Stimulated activated naive CD8-positive, alpha-beta T cell treated with anti-CD3 and anti-CD28 coated beads, Interleukin-15, amount 100 ng/mL, for 72 hours (primary cell): ENCODE data around the gene PRSS27.
A peak's percentile ranks its signal among the peaks of the same experiment; 100 is the strongest.
"Not testable (repeated sequence)": the region's sequence is repeated elsewhere in the genome, so short reads cannot be mapped to it uniquely, and the experiment has no call there.

Experiments
- ATAC-seq: fragments of 150-1000 bp; cut with Tn5 transposase; 2 replicates; pipeline ENCODE4 v1.10.0; 2021; ENCODE audit warnings: mild to moderate bottlenecking, moderate library complexity
- DNase-seq, 2 donors: peaks; one replicate each; pipeline ENCODE4 v3.0.0; 2021 to 2022
- H3K27ac Mint-ChIP-seq, 2 donors: one replicate each; pipeline ENCODE4 v1.8.0; 2022; ENCODE audit warnings: mild to moderate bottlenecking in 2 of 2, mixed read lengths in 2 of 2, moderate library complexity in 2 of 2
- H3K27me3 Mint-ChIP-seq: one replicate; pipeline ENCODE4 v1.8.0; 2022; ENCODE audit warnings: mixed read lengths
- H3K4me1 Mint-ChIP-seq: one replicate; pipeline ENCODE4 v1.8.0; 2022; ENCODE audit warnings: mild to moderate bottlenecking, mixed read lengths
- H3K4me3 Mint-ChIP-seq, 2 donors: one replicate each; pipeline ENCODE4 v1.8.0; 2022; ENCODE audit warnings: mild to moderate bottlenecking in 2 of 2, mixed read lengths in 2 of 2, moderate library complexity in 1 of 2
- H3K9me3 Mint-ChIP-seq, 2 donors: one replicate each; pipeline ENCODE4 v1.8.0; 2022; ENCODE audit warnings: mixed read lengths in 2 of 2

Gene PRSS27

DNA sequence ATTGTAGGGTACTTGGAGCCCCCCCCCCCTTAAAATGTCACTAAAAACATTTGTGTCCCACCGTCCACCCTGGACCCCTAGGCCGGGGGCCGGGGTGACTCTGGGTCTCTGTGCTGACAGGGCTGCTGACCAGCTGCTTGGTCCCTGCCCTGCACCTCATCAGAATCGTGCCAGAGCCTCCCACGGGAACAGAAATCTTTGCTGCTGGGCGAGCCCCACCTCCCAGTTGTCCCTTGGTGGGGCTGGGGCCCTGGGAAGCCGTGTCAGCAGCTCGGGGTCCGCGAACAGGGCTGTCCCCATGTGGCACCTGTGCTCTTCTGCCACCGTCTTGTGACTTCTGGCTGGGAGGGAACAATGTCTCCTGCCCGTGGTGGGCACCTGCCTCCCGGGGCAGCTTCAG lies 19.2 kb downstream of the PRSS27 start:
- no peak for DNase-seq
- H3K27me3 Mint-ChIP-seq: no peaks in the 10 kb centered on the region
- H3K4me1 Mint-ChIP-seq: no peaks in the 10 kb centered on the region
- H3K4me3 Mint-ChIP-seq: no peak overlapping the region
- no peaks in the 10 kb centered on the region for H3K9me3 Mint-ChIP-seq
- ATAC-seq: no peak
- H3K27ac Mint-ChIP-seq: no peak overlapping the region

DNA sequence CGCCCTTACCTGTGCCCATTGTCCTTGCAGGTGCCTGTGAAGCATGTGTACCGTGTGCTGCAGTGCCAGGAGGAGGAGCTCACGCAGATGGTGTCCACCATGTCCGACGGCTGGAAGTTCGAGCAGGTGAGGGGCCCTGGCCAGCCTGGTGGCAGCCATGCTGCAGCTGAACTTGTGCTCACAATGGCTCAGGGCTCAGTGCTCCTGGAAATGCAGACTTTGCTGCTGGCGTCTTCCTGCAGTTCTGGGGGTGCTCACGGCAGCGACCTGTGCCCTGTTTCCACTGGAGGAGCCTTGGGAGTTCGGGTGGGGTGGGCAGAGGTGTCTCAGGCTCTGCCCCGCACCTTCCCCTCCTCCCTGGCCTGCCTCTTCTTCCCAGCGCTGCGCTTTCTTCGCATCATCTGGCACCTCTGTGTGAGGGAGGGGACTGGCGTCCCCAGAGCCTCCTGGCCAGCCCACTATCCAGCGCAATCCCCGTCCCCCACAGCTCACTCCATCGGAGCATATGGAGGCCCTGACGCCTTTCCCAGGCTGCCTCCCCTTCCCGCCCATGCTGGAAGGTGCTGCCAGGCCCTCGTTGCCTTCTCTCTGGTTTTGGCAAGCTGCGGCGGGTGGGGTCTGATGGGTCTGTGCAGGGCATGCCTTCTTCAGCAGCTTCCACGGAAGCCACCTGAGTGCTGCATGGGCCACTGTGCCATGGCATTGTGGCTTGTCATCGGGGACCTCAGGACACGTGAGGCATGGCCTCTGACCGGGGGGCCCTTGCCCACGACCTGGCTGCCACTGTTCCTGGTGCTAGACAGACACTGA lies 20.0 kb downstream of the PRSS27 start:
- Mint-ChIP-seq H3K9me3 (no peaks in the 10 kb centered on the region), H3K4me1 (no peaks in the 10 kb centered on the region), H3K27me3 (no peaks in the 10 kb centered on the region), H3K27ac (no peak overlapping the region), H3K4me3 (no peak overlapping the region)
- no peak for ATAC-seq
- DNase-seq: no peak

DNA sequence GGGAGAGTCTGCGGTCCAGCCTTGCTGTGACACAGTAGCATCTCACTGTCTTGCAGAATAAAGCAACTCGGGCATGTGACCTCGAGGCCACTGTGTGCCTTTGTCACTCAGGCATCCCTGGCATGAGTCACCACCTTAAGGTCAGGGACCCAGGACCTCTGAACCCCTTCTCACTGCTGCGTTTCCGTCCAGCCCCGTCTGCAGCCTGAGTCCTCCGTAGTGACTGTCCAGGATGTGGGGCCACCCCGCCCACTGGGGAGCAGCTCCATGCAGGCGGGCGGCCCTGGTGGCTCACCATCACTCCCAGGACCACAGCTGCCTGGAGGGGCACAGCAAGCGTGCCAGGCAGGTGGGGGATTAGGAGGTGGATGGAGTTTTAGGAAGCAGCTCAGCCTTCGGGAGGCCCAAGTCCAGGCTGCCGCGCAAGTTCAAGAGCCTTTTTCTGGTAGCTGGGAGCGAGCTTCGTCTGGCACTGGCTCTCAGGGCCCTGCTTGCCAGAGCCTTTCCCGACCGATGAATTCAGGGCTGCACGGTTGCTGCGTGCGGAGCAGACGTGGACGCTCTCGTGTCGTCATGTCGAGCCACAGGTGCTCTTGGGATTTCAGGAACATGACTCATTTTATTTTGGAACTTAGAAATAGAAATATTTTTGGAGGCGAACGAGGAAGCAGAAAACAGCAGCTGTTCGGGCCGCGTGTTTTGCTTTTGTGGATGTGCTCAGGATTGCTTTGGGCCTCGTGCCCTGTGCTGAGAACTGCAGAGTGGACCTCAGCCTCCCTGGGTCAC lies 20.9 kb downstream of the PRSS27 start:
- H3K4me1 Mint-ChIP-seq: no peaks in the 10 kb centered on the region
- no peaks in the 10 kb centered on the region for H3K9me3 Mint-ChIP-seq
- no peak overlapping the region for H3K27ac Mint-ChIP-seq
- H3K27me3 Mint-ChIP-seq: no peaks in the 10 kb centered on the region
- no peak for ATAC-seq
- H3K4me3 Mint-ChIP-seq: no peak overlapping the region
- no peak for DNase-seq

DNA sequence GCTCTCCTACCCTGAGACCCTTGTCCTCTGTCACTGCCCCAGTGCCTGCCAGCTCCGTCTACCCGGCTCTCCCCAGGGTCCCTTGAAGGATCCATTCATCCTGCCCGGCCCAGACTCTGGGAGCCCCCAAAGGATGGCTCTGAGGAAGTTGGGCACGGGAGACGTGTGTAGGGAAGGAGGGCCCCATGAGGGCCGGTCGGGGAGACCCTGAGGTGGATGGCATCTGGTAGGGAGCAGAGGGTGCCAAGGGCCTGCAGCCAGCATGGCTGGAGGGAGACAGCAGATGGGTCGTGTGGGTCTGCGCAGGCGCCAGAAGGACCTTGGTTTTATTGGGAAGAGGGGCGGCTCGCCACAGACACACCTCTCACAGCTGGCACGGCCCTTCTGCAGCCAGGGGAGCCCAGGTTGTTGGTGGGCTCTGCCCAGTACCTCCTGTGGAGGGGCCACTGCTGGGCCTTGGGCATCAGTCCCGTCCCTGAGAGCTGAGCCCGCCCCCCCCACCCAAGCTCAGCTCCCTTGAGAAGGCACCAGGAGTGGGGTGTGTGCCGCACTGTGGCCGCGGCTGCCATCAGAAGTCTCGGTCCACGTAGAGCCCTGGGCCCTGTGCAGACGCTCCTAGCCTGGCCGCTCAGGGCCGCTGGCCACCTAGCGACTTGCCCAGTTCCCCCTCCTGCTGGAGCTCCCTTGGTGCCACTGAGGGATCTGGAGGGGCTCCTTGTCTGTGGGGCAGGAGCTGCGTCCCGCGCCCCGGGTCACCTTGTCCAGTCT lies 21.7 kb downstream of the PRSS27 start:
- ATAC-seq (no peak), DNase-seq (no peak)
- H3K4me3 Mint-ChIP-seq: no peak overlapping the region
- no peak overlapping the region for H3K27ac Mint-ChIP-seq
- H3K27me3 Mint-ChIP-seq: no peaks in the 10 kb centered on the region
- no peaks in the 10 kb centered on the region for H3K9me3 Mint-ChIP-seq
- peaks cover 4% of the 10 kb centered on the region for H3K4me1 Mint-ChIP-seq

DNA sequence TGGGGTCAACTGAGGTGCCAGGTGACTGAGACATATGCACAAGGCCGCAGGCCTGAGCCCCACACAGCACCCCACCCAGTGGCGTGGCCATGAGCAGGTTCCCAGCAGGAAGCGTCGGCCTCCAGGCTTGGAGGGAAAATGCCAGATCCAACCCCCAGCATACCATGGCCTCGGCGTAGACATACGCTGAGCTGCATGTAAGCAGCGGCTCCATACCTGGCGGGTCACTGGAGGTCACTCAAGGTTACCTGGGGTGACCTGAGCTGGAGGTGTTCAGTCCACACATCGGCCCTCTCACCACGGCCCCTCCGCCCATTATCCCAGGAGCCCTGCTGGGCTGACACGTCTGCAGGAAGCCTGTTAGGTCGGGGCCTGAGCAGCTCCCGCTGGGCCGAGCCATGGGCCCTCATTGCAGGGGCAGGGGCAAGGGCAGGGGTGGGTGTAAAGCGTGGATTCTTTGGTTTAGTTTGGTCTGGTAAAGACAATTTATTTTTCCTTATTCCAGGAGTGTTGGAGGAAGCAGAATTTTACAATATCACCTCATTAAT lies 22.5 kb downstream of the PRSS27 start:
- Mint-ChIP-seq H3K27ac (no peak overlapping the region), H3K4me1 (peaks cover 4% of the 10 kb centered on the region), H3K27me3 (no peaks in the 10 kb centered on the region), H3K9me3 (no peaks in the 10 kb centered on the region), H3K4me3 (no peak overlapping the region)
- ATAC-seq: no peak
- no peak for DNase-seq

DNA sequence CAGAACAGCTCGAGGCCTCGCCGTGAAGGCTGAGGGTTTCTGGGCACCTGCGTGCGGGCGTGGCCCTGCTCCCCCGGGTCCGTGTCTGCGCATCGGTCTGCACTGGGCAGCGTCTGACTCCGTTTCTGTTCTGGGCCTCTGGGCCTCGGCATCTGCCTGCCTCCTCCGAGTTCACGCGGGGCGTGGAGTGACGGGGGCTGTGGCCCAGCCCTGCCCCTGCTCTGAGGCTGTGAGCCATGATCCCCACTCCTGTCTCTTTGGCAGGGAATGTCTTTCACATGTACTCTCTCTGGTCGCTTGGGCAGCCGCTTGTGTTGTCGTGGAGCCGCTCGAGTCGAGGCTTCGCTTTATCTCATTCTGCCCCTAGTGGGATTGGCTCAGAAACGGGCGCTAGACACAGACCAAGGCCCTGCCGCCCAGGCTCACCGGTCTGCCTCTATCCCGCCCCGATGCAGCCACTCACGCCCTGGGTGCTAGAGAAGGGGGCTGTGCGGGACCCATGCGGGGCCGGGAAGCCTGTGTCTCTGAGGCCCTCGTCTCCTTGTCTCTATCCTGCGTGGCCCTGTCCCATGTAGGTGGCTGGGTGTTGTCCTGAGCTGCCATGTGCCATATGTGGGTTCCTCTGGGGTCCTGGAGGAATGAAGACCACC lies 23.3 kb downstream of the PRSS27 start:
- not testable (repeated sequence) for H3K4me3 Mint-ChIP-seq, ATAC-seq, H3K4me1 Mint-ChIP-seq, H3K9me3 Mint-ChIP-seq, H3K27me3 Mint-ChIP-seq, DNase-seq, H3K27ac Mint-ChIP-seq

DNA sequence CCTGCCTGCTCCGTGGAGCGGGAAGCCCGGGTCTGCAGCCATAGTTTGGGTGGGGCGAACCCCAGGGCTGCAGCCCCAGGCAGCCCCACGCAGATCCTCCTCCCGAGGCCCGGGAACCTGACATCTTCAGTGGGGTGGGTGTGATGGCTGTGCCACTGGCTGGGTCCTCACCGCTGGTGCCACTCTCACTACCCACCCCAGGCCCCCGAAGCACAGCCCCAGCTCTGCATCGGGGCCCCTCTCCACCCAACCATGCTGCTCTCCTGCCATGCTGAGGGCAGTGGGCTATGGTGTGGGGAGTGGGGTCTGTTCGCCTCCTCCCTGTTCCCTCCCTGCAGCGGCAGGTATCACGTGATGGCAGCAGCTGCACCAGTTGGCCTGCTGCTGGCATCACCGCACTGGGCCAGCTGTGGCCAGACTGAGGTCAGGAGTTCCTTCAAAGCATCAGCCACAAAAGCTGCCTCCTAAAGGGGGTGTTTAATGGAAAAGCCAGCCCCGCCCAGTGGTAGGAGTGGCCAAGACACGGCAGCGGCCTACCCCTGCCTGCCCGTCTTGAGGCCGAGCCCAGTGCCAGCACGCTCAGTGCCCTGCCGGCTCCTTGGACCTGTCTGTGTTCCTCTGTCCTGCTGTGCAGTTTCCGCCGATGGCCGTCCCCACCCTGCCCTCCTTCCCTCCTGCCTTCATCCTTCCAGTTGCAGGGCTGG lies 26.9 kb downstream of the PRSS27 start:
- Mint-ChIP-seq H3K4me1 (peaks cover 20% of the 10 kb centered on the region), H3K27ac (peak overlapping the region in 1 of 2 donors; percentile 54), H3K4me3 (no peak overlapping the region), H3K27me3 (no peaks in the 10 kb centered on the region), H3K9me3 (no peaks in the 10 kb centered on the region)
- DNase-seq: no peak
- ATAC-seq: no peak

DNA sequence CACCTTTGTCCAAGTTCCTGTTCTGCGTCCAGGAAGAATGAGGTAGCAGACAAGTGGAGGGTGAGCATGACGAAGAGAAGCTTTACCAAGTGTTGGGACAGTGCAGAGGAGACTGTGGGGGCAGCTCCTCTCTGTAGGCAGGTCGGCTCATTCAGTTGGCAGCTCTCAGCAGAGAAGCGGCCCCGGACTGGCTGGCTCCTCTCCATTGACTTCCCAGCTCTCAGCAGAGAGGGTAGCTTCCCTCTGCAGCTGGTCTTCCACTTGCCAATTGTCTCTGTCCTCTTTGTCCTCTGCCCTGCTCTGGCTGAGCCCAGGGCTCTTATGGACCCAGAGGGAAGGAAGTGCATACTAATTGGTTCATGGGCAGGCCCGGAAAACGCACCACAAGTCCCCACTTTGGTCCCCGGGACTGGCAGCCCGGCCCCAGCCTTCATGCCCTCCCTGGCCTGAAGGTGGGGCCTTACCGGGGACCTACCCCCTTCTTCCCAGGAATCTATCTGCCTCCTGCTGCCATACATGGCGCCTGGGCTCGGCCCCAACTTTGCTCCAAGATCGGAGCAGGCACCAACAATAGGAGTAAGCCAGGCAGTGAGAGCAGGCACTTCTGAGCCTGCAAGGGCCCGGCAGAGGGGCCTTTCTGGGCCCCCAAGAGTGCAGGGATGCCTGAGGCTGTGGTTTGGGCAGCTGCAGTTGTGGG lies 27.6 kb downstream of the PRSS27 start:
- DNase-seq (no peak), ATAC-seq (no peak)
- H3K9me3 Mint-ChIP-seq: no peaks in the 10 kb centered on the region
- no peak overlapping the region for H3K4me3 Mint-ChIP-seq
- H3K27ac Mint-ChIP-seq: peak overlapping the region in 1 of 2 donors; percentile 80
- H3K27me3 Mint-ChIP-seq: no peaks in the 10 kb centered on the region
- H3K4me1 Mint-ChIP-seq: peaks cover 27% of the 10 kb centered on the region

DNA sequence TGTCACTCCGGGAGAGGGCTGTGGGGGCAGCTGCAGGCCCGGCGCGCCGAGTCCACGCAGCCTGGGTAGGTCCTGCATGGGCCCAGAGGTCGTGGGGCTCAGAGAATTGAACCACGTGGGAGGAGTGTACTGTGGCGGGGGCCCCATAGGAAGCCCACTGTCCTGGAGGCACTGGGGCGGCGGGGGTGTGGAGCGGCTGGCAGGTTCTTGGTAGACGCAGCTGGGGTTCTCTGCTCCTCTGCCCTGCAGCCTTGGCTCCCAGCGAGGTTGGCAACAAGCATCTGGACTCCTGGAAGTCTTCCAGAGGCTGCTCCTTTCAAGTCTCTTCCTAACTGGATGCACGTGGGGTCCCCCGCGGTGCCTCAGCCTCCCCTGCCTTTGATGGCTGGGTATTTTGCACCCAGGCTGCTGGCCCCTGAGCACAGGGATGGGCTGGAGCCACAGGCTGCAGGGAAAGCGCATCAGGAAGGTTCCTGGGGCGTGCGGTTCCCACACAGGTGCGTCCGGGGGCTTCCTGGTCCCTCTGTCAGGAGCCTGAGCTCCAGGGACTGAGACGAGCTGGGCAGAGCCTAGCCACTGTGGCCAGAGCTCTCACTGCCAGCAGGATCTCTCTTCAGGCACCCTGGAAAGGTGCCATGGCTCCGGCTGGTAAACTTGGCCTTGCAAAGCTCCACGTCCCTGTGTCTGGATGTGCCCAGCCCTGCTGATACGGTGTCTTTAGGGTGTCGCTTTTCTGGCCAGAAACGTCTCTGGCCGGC lies 28.4 kb downstream of the PRSS27 start:
- Mint-ChIP-seq H3K9me3 (no peaks in the 10 kb centered on the region), H3K4me1 (peaks cover 34% of the 10 kb centered on the region), H3K4me3 (no peak overlapping the region), H3K27ac (no peak overlapping the region), H3K27me3 (no peaks in the 10 kb centered on the region)
- no peak for DNase-seq
- ATAC-seq: no peak

DNA sequence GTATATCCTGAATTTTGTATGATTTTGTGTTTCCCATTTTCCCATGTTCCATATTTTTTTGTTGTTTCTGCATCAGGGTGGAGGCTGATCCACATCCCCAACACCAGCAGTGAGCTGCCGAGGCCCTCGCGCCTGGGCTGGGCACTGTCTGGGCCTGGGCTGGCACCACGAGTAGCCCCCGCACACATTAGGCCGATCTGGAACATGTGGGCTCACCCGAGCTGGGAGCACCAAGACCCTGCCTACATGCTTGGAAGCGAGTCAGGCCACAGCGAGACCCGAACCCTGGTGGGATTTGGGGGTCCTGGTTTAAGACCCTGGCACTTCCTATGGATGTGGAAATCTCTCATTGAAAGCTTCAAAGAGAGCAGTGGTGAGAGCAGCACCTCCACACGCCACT lies 29.2 kb downstream of the PRSS27 start:
- DNase-seq: no peak
- no peak for ATAC-seq
- Mint-ChIP-seq H3K4me1 (peaks cover 37% of the 10 kb centered on the region), H3K27ac (no peak overlapping the region), H3K9me3 (no peaks in the 10 kb centered on the region), H3K27me3 (no peaks in the 10 kb centered on the region), H3K4me3 (no peak overlapping the region)

DNA sequence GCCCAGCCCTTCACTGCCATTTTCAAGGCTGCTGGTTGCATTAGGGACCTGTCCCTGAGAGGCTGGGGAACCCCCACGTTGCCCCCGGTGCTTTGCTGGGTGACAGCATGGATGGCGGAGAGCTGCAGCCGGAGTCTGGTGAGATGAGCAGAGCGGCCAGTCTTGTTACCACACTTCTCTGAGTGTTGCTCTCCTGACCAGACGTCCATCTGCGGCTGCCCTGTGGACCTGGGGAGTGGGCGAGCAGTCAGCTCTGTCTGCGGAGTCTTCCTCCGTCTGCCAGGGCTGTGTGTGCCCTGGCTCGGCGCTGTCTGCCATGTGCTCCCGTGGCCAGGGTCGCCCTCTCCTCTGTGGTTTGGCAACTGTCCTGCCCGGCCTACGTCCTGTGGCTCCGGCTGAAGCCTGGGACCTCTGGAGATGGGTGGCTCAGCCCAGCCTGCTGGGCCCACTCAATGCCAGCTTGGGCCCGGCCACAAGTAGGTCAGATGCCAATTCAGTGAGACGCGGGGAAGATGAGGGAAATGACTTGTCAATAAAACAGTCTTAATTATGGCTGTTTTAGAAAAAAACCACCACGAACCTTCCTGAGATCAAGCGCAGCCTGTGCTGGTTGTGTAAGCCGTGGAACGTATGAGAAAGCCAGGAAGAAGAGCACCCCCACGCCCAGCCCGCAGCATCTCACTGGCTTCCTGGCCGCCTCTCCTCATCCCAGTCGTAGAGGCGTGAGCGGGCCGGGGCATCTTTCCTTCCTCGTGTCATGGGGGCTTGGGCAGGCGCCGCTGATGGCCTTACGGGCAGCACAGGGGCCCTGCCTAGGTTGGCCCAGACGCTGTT lies 29.8 kb downstream of the PRSS27 start:
- H3K4me1 Mint-ChIP-seq: peaks cover 42% of the 10 kb centered on the region
- H3K27me3 Mint-ChIP-seq: no peaks in the 10 kb centered on the region
- DNase-seq: no peak
- H3K9me3 Mint-ChIP-seq: no peaks in the 10 kb centered on the region
- H3K4me3 Mint-ChIP-seq: no peak overlapping the region
- H3K27ac Mint-ChIP-seq: no peak overlapping the region
- no peak for ATAC-seq

DNA sequence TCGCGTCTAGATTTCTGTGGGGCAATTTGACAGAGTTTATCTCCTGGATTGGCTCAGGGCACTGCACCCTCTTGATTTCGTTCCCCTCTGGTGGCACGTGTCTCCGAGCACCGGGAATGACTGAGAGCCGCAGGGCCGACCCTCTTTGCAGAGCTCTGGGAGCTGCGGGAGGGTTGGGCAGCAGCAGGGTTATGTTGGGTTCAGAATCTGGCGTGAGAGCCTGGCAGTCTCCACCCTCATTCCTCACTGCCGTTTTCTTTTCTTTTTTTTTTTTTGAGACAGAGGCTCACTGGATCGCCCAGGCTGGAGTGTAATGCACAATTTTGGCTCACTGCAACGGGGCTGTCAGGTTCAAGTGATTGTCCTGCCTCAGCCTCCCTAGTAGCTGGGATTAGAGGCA lies 30.6 kb downstream of the PRSS27 start:
- H3K27ac Mint-ChIP-seq, H3K4me3 Mint-ChIP-seq, ATAC-seq, H3K9me3 Mint-ChIP-seq, DNase-seq, H3K27me3 Mint-ChIP-seq: not testable (repeated sequence)
- peaks cover 48% of the 10 kb centered on the region for H3K4me1 Mint-ChIP-seq
